ENCODE results near the gene TRIM22. TPM values are rescaled to one million over a fixed set of nuclear protein-coding genes. Genes with fewer than 3 reads are reported as not detected.
"Not testable (repeated sequence)": the region's sequence is repeated elsewhere in the genome, so short reads cannot be mapped to it uniquely, and the experiment has no call there.

The TRIM22 gene
- total RNA-seq, 8 experiments from 2014 or later, result 31.4 to 246 (median 75.3) TPM

- no peaks in the 10 kb centered on the region for H3K4me1 ChIP-seq (replicated peaks in 1 of 2)
- no peak overlapping the region for H3K27ac ChIP-seq
- 94 to 100% (median 100%) methylated on average over 1 to 5 of the region's 7 CpGs; no CpG with 5 or more reads in 3 of the 10 experiments for WGBS, 10 experiments
- ATAC-seq (replicated peaks in 6 of 8), result no peak
- in situ Hi-C loops (cut with MboI; ENCODE audit: low pct_unique_long_range_greater_than_20kb in 2 of 9, low sequenced_read_pairs in 9 of 9, unreplicated experiment in 9 of 9), result no loop called here
- H3K4me3 ChIP-seq, result no peak overlapping the region
Observed at GRCh38 chr11:5679811-5680210, 9.8 kb upstream of the TRIM22 start.

GRCh38 chr11:5682890-5683441, 6.6 kb upstream of the TRIM22 start:
- H3K4me1 ChIP-seq (replicated peaks in 1 of 2); H3K27ac ChIP-seq; ATAC-seq (replicated peaks in 6 of 8); H3K4me3 ChIP-seq; in situ Hi-C loops (cut with MboI; ENCODE audit: low pct_unique_long_range_greater_than_20kb in 2 of 9, low sequenced_read_pairs in 9 of 9, unreplicated experiment in 9 of 9): not testable (repeated sequence)
- WGBS, 10 experiments, result 100% methylated on average over 1 of the region's 33 CpGs; no CpG with 5 or more reads in 8 of the 10 experiments

- H3K27ac ChIP-seq; in situ Hi-C loops (cut with MboI; ENCODE audit: low pct_unique_long_range_greater_than_20kb in 2 of 9, low sequenced_read_pairs in 9 of 9, unreplicated experiment in 9 of 9); H3K4me3 ChIP-seq; H3K4me1 ChIP-seq (replicated peaks in 1 of 2); ATAC-seq (replicated peaks in 6 of 8): not testable (repeated sequence)
- 87 to 94% (median 91%) methylated on average over 2 to 5 of the region's 7 CpGs; no CpG with 5 or more reads in 6 of the 10 experiments for WGBS, 10 experiments
Observed at GRCh38 chr11:5683620-5684019, 6.0 kb upstream of the TRIM22 start.

- H3K4me3 ChIP-seq, result peak overlapping the region; percentile 35 to 47 (median 42)
Observed at GRCh38 chr11:5684036-5684645, 5.4 kb upstream of the TRIM22 start.

GRCh38 chr11:5684646-5685362, 4.8 kb upstream of the TRIM22 start, which contains the start of gene TRIM5:
TRIM5 (minus strand) TSS chr11:5685074; CDS start chr11:5680177, 4,897 bp downstream.
- peak; percentile 88 to 98 (median 94) for ATAC-seq (replicated peaks in 6 of 8)
- peak within 1 kb of the TSS; percentile 35 to 47 (median 42) for H3K4me3 ChIP-seq
- in situ Hi-C loops (cut with MboI; ENCODE audit: low pct_unique_long_range_greater_than_20kb in 2 of 9, low sequenced_read_pairs in 9 of 9, unreplicated experiment in 9 of 9), result no loop called here
- peak within 1 kb of the TSS; percentile 90 to 92 for H3K27ac ChIP-seq
- 0 to 7% (median 1%) methylated on average over 3 to 10 of the region's 13 CpGs; no CpG with 5 or more reads in 1 of the 10 experiments for WGBS, 10 experiments
- H3K4me1 ChIP-seq (replicated peaks in 1 of 2), result peaks cover 8 to 12% of the 10 kb centered on the region in 2 donors

More at GRCh38 chr11:5684036-5684645, 5.4 kb upstream of the TRIM22 start:
- peaks cover 8 to 9% of the 10 kb centered on the region in 2 donors for H3K4me1 ChIP-seq (replicated peaks in 1 of 2)
- H3K27ac ChIP-seq, result peak overlapping the region; percentile 90 to 92
- 67 to 81% (median 78%) methylated on average over 1 to 4 of the region's 8 CpGs; no CpG with 5 or more reads in 6 of the 10 experiments for WGBS, 10 experiments
- peak in 3 of 8 experiments; percentile 3 to 17 (median 16) for ATAC-seq (replicated peaks in 6 of 8)
- in situ Hi-C loops (cut with MboI; ENCODE audit: low pct_unique_long_range_greater_than_20kb in 2 of 9, low sequenced_read_pairs in 9 of 9, unreplicated experiment in 9 of 9), result no loop called here

- WGBS, 10 experiments, result 60 to 100% (median 92%) methylated on average over 1 to 4 of the region's 4 CpGs; no CpG with 5 or more reads in 2 of the 10 experiments
- no peak overlapping the region for H3K27ac ChIP-seq
- in situ Hi-C loops (cut with MboI; ENCODE audit: low pct_unique_long_range_greater_than_20kb in 2 of 9, low sequenced_read_pairs in 9 of 9, unreplicated experiment in 9 of 9), result no loop called here
- no peak for ATAC-seq (replicated peaks in 6 of 8)
- H3K4me3 ChIP-seq, result no peak overlapping the region
- H3K4me1 ChIP-seq (replicated peaks in 1 of 2), result peaks cover 15 to 24% of the 10 kb centered on the region in 2 donors
Observed at GRCh38 chr11:5686426-5686825, 3.2 kb upstream of the TRIM22 start.

GRCh38 chr11:5688482-5688881, 1.1 kb upstream of the TRIM22 start:
- no peak for ATAC-seq (replicated peaks in 6 of 8)
- in situ Hi-C loops (cut with MboI; ENCODE audit: low pct_unique_long_range_greater_than_20kb in 2 of 9, low sequenced_read_pairs in 9 of 9, unreplicated experiment in 9 of 9), result no loop called here
- H3K4me1 ChIP-seq (replicated peaks in 1 of 2), result peaks cover 26 to 34% of the 10 kb centered on the region in 2 donors
- no peak overlapping the region for H3K4me3 ChIP-seq
- H3K27ac ChIP-seq, result no peak overlapping the region
- WGBS, 10 experiments, result 88 to 100% (median 100%) methylated on average over 1 of the region's 1 CpG; no CpG with 5 or more reads in 7 of the 10 experiments

- in situ Hi-C loops (cut with MboI; ENCODE audit: low pct_unique_long_range_greater_than_20kb in 2 of 9, low sequenced_read_pairs in 9 of 9, unreplicated experiment in 9 of 9), result no loop called here
- WGBS, 10 experiments, result 0 to 89% (median 17%) methylated on average over 1 to 3 of the region's 5 CpGs
- H3K27ac ChIP-seq, result peak overlapping the region; percentile 81 to 85
- peak in 7 of 8 experiments; percentile 11 to 44 (median 23) for ATAC-seq (replicated peaks in 6 of 8)
- H3K4me3 ChIP-seq, result peak overlapping the region; percentile 9 to 31 (median 20)
- H3K4me1 ChIP-seq (replicated peaks in 1 of 2), result peaks cover 24 to 32% of the 10 kb centered on the region in 2 donors
Observed at GRCh38 chr11:5690216-5690615, 626 bp downstream of the TRIM22 start.

- H3K4me3 ChIP-seq, result peak overlapping the region in 4 of 5 donors; percentile 9 to 31 (median 23)
Observed at GRCh38 chr11:5690736-5691135, 1.1 kb downstream of the TRIM22 start.

GRCh38 chr11:5691238-5691963, 1.8 kb downstream of the TRIM22 start:
- ATAC-seq (replicated peaks in 6 of 8); in situ Hi-C loops (cut with MboI; ENCODE audit: low pct_unique_long_range_greater_than_20kb in 2 of 9, low sequenced_read_pairs in 9 of 9, unreplicated experiment in 9 of 9): not testable (repeated sequence)
- Histone ChIP-seq H3K4me3 (peak overlapping the region in 2 of 5 donors; percentile 26 to 31), H3K4me1 (replicated peaks in 1 of 2) (peaks cover 21 to 29% of the 10 kb centered on the region in 2 donors), H3K27ac (peak overlapping the region; percentile 81 to 85)
- 80 to 100% (median 90%) methylated on average over 1 to 3 of the region's 12 CpGs; no CpG with 5 or more reads in 1 of the 10 experiments for WGBS, 10 experiments

More at GRCh38 chr11:5690736-5691135, 1.1 kb downstream of the TRIM22 start:
- 0 to 83% (median 20%) methylated on average over 1 to 4 of the region's 5 CpGs; no CpG with 5 or more reads in 4 of the 10 experiments for WGBS, 10 experiments
- in situ Hi-C loops (cut with MboI; ENCODE audit: low pct_unique_long_range_greater_than_20kb in 2 of 9, low sequenced_read_pairs in 9 of 9, unreplicated experiment in 9 of 9), result no loop called here
- Histone ChIP-seq H3K4me1 (replicated peaks in 1 of 2) (peaks cover 21 to 29% of the 10 kb centered on the region in 2 donors), H3K27ac (peak overlapping the region; percentile 81 to 85)
- peak in 6 of 8 experiments; percentile 6 to 26 (median 17) for ATAC-seq (replicated peaks in 6 of 8)

- H3K4me1 ChIP-seq (replicated peaks in 1 of 2), result peaks cover 21 to 29% of the 10 kb centered on the region in 2 donors
- no peak overlapping the region for H3K27ac ChIP-seq
- ATAC-seq (replicated peaks in 6 of 8), result no peak
- H3K4me3 ChIP-seq, result no peak overlapping the region
- in situ Hi-C loops (cut with MboI; ENCODE audit: low pct_unique_long_range_greater_than_20kb in 2 of 9, low sequenced_read_pairs in 9 of 9, unreplicated experiment in 9 of 9), result no loop called here
- WGBS, 10 experiments, result 72 to 100% (median 93%) methylated on average over 2 to 3 of the region's 3 CpGs
Observed at GRCh38 chr11:5691964-5692361, 2.4 kb downstream of the TRIM22 start.

- Histone ChIP-seq H3K4me1 (replicated peaks in 1 of 2) (peaks cover 15 to 26% of the 10 kb centered on the region in 2 donors), H3K4me3 (no peak overlapping the region), H3K27ac (no peak overlapping the region)
- in situ Hi-C loops (cut with MboI; ENCODE audit: low pct_unique_long_range_greater_than_20kb in 2 of 9, low sequenced_read_pairs in 9 of 9, unreplicated experiment in 9 of 9), result no loop called here
- 81 to 100% (median 95%) methylated on average over 1 of the region's 1 CpG; no CpG with 5 or more reads in 4 of the 10 experiments for WGBS, 10 experiments
- no peak for ATAC-seq (replicated peaks in 6 of 8)
Observed at GRCh38 chr11:5694642-5695041, 5.1 kb downstream of the TRIM22 start.

Data from motor neuron (in vitro differentiated cells).